Neutrophil (primary cell): ENCODE results near the gene SPRR2B.

Experiments used
- H3K27ac ChIP-seq: fragments of 200-600 bp; sonication (generic); 2 replicates; pipeline ENCODE4 v1.5.1; 2016; ENCODE audit warnings: mild to moderate bottlenecking, moderate library complexity
- H3K27me3 ChIP-seq: fragments of 200-600 bp; sonication (generic); 2 replicates; pipeline ENCODE4 v1.6.0; 2016; ENCODE audit warnings: mild to moderate bottlenecking
- H3K36me3 ChIP-seq: fragments of 200-600 bp; sonication (generic); 2 replicates; pipeline ENCODE4 v1.5.1; 2017
- H3K4me1 ChIP-seq, 2 experiments: fragments of 200-600 bp in 1 of 2; sonication (generic) in 1 of 2; 1 replicate in 1 of 2; 2 replicates in 1 of 2; pipeline versions ENCODE4 v1.5.1 to v1.6.1; 2013 to 2016; ENCODE audit warnings: low read depth in 1 of 2, low read length in 1 of 2, mild to moderate bottlenecking in 1 of 2, moderate library complexity in 1 of 2; ENCODE audit not compliant: control insufficient read depth in 1 of 2, insufficient read depth in 1 of 2
- H3K4me3 ChIP-seq, 2 experiments: fragments of 200-600 bp in 1 of 2; sonication (generic) in 1 of 2; 1 replicate in 1 of 2; 2 replicates in 1 of 2; pipeline ENCODE4 v1.5.1; 2013 to 2016; ENCODE audit warnings: low read depth in 1 of 2, low read length in 1 of 2, mild to moderate bottlenecking in 1 of 2, moderate library complexity in 1 of 2
- H3K9me3 ChIP-seq: fragments of 200-600 bp; sonication (generic); 2 replicates; pipeline ENCODE4 v1.5.1; 2016
- TF ChIP-seq, protein P1 (sequence below): fragments of 200-600 bp; sonication (generic); IDR thresholded peaks from 2 replicates; pipeline ENCODE4 v1.5.1; 2016; ENCODE audit warnings: antibody characterized with exemption

SPRR2B gene

DNA sequence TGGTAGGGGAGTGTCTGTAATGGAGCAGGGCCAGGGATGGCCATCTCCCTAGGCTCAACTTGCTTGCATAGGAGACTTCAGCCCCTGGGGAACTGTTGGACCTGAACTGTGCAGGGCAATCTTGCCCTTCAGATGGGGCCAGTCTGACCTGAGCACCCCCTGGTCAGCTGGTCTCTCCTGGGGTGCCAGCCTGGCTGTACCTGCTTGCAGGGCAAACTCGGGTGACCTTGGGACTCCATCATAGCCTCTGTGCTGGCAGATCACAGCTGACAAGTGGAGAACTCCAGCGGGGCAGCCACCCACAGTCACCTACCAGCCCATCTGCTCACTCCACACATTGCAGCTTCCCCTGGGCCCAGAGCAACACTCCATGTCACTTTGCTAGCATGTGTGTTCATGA lies 22.2 kb downstream of the SPRR2B start:
- Histone ChIP-seq H3K27me3 (peaks cover 14% of the 10 kb centered on the region), H3K4me3 (no peak overlapping the region), H3K27ac (no peak overlapping the region), H3K36me3 (no peaks in the 10 kb centered on the region), H3K9me3 (no peaks in the 10 kb centered on the region), H3K4me1 (no peaks in the 10 kb centered on the region)
- TF ChIP-seq, protein P1, sequence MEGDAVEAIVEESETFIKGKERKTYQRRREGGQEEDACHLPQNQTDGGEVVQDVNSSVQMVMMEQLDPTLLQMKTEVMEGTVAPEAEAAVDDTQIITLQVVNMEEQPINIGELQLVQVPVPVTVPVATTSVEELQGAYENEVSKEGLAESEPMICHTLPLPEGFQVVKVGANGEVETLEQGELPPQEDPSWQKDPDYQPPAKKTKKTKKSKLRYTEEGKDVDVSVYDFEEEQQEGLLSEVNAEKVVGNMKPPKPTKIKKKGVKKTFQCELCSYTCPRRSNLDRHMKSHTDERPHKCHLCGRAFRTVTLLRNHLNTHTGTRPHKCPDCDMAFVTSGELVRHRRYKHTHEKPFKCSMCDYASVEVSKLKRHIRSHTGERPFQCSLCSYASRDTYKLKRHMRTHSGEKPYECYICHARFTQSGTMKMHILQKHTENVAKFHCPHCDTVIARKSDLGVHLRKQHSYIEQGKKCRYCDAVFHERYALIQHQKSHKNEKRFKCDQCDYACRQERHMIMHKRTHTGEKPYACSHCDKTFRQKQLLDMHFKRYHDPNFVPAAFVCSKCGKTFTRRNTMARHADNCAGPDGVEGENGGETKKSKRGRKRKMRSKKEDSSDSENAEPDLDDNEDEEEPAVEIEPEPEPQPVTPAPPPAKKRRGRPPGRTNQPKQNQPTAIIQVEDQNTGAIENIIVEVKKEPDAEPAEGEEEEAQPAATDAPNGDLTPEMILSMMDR = no peak

DNA sequence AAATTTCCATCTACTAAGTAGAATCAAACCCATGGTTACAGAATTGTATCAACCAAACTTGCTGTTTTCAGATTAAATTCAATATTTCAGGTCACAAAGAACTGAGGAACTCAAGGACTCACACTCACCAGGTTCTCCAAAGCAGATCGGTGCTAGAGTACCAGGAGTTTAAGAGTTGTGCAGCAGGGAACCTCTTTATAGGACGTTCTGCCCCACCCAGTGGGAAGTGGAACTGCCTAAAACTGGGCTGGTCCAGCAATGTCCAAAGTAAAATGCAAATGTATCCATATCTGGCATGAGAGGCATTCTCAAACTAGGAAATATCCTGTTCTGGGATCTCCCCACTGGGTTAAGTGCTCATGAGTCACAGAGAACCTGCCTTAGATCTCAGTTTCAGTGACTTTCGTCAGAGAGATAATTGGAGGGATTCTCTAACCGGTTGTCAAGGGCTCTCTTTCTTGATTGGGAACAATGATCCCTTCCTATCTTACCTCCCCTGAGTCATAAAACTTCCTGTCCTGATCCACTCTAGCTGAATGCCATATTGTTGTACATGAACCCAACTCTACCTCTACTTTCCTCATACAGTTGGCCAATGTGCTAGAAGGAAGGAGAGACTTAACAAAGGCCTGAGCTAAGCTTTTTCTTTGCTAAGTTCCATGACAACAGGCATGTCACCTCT lies 30.3 kb downstream of the SPRR2B start, which contains the start of gene SPRR2D:
Gene SPRR2D, minus strand, starts transcription at position 171 of the 682 bp plus-strand sequence. CDS start 774 bp downstream, outside the sequence.
- Histone ChIP-seq H3K9me3 (no peaks in the 10 kb centered on the region), H3K36me3 (no peaks in the 10 kb centered on the region), H3K27ac (no peak within 1 kb of the TSS), H3K4me1 (no peaks in the 10 kb centered on the region), H3K4me3 (no peak within 1 kb of the TSS), H3K27me3 (peaks cover 35% of the 10 kb centered on the region)
- TF ChIP-seq, protein P1 = no peak

DNA sequence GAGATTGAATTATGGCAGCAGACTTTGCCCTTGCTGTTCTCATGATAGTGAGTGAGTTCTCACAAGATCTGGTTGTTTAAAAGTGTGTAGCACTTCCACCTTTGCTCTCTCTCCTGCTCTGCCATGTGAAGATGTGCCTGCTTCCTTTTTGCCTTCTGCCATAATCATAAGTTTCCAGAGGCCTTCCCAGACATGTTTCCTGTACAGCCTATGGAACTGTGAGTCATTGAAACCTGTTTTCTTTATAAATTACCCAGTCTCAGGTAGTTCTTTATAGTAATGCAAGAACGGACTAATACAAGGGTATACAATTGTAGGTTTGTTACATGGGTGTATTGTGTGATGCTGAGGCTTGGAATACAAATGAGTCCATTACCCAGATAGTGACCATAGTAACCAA lies 36.2 kb downstream of the SPRR2B start:
- H3K36me3 ChIP-seq = no peaks in the 10 kb centered on the region
- no peak overlapping the region for H3K4me3 ChIP-seq
- H3K9me3 ChIP-seq = no peaks in the 10 kb centered on the region
- peaks cover 17% of the 10 kb centered on the region for H3K27me3 ChIP-seq
- TF ChIP-seq, protein P1 = no peak
- no peaks in the 10 kb centered on the region for H3K4me1 ChIP-seq
- no peak overlapping the region for H3K27ac ChIP-seq

DNA sequence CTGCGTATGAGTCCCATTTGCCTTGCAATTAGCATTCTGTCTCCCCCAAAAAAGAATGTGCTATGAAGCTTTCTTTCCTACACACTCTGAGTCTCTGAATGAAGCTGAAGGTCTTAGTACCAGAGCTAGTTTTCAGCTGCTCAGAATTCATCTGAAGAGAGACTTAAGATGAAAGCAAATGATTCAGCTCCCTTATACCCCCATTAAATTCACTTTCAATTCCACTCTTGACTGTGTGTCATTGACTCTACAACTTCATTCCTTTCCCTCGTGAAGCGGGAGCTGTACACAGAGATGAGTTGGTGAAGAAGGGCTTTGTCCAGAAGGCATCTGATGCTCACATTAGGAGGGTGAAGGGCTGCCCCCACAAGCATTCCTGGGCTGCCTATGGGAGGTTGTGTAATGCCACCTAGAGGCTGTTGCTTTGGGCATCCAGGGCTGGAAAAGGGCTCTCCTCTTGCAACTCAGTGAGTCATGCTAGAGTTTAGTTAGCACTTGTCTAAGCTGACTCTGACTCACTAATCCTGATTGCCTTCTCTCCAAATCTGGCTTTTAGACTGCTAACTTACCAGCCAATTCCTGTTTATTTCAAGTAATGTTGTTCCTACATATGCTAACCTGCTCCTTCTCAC lies 38.6 kb downstream of the SPRR2B start:
- no peak overlapping the region for H3K4me3 ChIP-seq
- TF ChIP-seq, protein P1 = no peak
- H3K36me3 ChIP-seq = no peaks in the 10 kb centered on the region
- H3K27me3 ChIP-seq = peaks cover 17% of the 10 kb centered on the region
- H3K9me3 ChIP-seq = no peaks in the 10 kb centered on the region
- H3K4me1 ChIP-seq = no peaks in the 10 kb centered on the region
- no peak overlapping the region for H3K27ac ChIP-seq

DNA sequence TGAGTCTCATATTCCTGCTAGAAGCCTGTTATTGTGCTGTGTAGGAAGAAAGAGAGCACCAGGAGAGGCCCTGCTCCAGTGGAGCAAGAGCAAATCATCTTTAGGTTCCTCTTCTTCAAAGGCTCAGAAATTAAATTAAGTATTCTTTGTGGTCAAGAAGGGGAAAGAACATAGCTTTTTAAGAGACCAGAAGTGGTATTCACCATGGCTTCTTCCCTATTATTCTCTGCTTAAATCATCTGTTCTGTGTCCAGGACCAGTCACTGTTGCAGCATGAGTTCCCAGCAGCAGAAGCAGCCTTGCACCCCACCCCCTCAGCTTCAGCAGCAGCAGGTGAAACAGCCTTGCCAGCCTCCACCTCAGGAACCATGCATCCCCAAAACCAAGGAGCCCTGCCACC lies 39.3 kb downstream of the SPRR2B start:
- Histone ChIP-seq H3K9me3 (no peaks in the 10 kb centered on the region), H3K4me3 (no peak overlapping the region), H3K27ac (no peak overlapping the region), H3K27me3 (peaks cover 17% of the 10 kb centered on the region), H3K36me3 (no peaks in the 10 kb centered on the region), H3K4me1 (no peaks in the 10 kb centered on the region)
- TF ChIP-seq, protein P1 = no peak
